GM19395 (cell line): ENCODE results near the gene MT1A.
A peak's percentile ranks its signal among the peaks of the same experiment; 100 is the strongest.

Experiments used
- ATAC-seq: cut with Tn5 transposase; IDR thresholded peaks from one replicate; pipeline ENCODE4 v1.9.1; 2021; ENCODE audit warnings: mild to moderate bottlenecking, moderate library complexity; ENCODE audit not compliant: unreplicated experiment

Gene MT1A

GRCh38 chr16:56675685-56676210, 37.3 kb downstream of the MT1A start:
- ATAC-seq, result no peak

- no peak for ATAC-seq
Observed at GRCh38 chr16:56677474-56677873, 39.0 kb downstream of the MT1A start.

GRCh38 chr16:56679078-56679730, 40.7 kb downstream of the MT1A start:
- no peak for ATAC-seq

- ATAC-seq, result no peak
Observed at GRCh38 chr16:56679818-56680217, 41.4 kb downstream of the MT1A start.

- ATAC-seq, result peak; percentile 95
Observed at GRCh38 chr16:56681939-56682702, 43.7 kb downstream of the MT1A start, which contains the start of gene MT1X. MT1X (plus strand) TSS chr16:56682470; CDS start chr16:56682541, 71 bp downstream.

GRCh38 chr16:56682703-56683397, 44.4 kb downstream of the MT1A start:
- peak; percentile 14 for ATAC-seq

- no peak for ATAC-seq
Observed at GRCh38 chr16:56683424-56684172, 45.1 kb downstream of the MT1A start.

- no peak for ATAC-seq
Observed at GRCh38 chr16:56684256-56684925, 45.9 kb downstream of the MT1A start.

- no peak for ATAC-seq
Observed at GRCh38 chr16:56684926-56685590, 46.6 kb downstream of the MT1A start.

GRCh38 chr16:56686758-56687157, 48.3 kb downstream of the MT1A start:
- ATAC-seq, result no peak

- no peak for ATAC-seq
Observed at GRCh38 chr16:56688762-56689161, 50.3 kb downstream of the MT1A start.

GRCh38 chr16:56689171-56689570, 50.7 kb downstream of the MT1A start:
- no peak for ATAC-seq
